Hepatocyte (in vitro differentiated cells): Measurements from ENCODE around the gene SEC61B.

Experiments used
- EZH2 ChIP-seq: fragments of 200-600 bp; sonication (generic); IDR thresholded peaks from 2 replicates; pipeline ENCODE4 v1.6.1; 2016; ENCODE audit warnings: antibody characterized with exemption, mild to moderate bottlenecking, borderline replicate concordance
- EZH2phosphoT487 ChIP-seq: fragments of 200-600 bp; sonication (generic); IDR thresholded peaks from one replicate; pipeline ENCODE4 v1.6.1; 2018; ENCODE audit warnings: antibody characterized with exemption, mild to moderate bottlenecking, low read depth, moderate library complexity; ENCODE audit not compliant: unreplicated experiment, severe bottlenecking
- TF ChIP-seq, protein P1 (sequence below): fragments of 200-600 bp; sonication (generic); IDR thresholded peaks from 2 replicates; pipeline ENCODE4 v1.5.1; 2016; ENCODE audit warnings: antibody characterized with exemption, mild to moderate bottlenecking; ENCODE audit not compliant: poor library complexity

- TF ChIP-seq, protein P1, sequence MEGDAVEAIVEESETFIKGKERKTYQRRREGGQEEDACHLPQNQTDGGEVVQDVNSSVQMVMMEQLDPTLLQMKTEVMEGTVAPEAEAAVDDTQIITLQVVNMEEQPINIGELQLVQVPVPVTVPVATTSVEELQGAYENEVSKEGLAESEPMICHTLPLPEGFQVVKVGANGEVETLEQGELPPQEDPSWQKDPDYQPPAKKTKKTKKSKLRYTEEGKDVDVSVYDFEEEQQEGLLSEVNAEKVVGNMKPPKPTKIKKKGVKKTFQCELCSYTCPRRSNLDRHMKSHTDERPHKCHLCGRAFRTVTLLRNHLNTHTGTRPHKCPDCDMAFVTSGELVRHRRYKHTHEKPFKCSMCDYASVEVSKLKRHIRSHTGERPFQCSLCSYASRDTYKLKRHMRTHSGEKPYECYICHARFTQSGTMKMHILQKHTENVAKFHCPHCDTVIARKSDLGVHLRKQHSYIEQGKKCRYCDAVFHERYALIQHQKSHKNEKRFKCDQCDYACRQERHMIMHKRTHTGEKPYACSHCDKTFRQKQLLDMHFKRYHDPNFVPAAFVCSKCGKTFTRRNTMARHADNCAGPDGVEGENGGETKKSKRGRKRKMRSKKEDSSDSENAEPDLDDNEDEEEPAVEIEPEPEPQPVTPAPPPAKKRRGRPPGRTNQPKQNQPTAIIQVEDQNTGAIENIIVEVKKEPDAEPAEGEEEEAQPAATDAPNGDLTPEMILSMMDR, result no peak
- no peak for TF ChIP-seq EZH2phosphoT487
- TF ChIP-seq EZH2, result no peak
These were observed 2.4 kb downstream of the SEC61B start for GRCh38 chr9:99224445-99224844.
